ENCODE data around the gene TBC1D5.

Gene TBC1D5

DNA sequence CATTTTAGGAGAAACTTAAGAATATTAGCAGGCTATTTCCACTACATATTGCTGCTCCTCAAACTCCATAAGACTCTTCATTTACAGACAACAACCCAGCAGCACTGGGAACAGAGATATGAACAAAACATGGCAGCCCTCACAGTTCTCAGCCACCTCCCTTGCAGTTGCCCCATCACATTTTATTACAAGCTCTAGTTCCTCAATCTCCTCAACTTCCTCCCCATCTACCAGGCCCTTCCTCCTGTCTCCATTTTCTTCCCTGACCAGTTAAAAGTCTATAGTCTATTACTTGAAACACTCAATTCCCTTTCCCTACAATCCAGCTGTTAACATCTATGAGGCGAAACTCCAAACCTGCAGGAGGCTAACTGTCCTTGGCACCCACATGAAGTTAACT, 412.5 kb downstream of the TBC1D5 start:
- H3K9me3 Mint-ChIP-seq: no peaks in the 10 kb centered on the region
- peaks cover 20% of the 10 kb centered on the region for H3K36me3 Mint-ChIP-seq
- no peak for ATAC-seq
- H3K4me3 Mint-ChIP-seq: no peak overlapping the region
- no peaks in the 10 kb centered on the region for H3K4me1 Mint-ChIP-seq
- no peaks in the 10 kb centered on the region for H3K27me3 Mint-ChIP-seq
- H3K27ac Mint-ChIP-seq: no peak overlapping the region

- Mint-ChIP-seq H3K27ac (no peak overlapping the region), H3K27me3 (no peaks in the 10 kb centered on the region), H3K9me3 (no peaks in the 10 kb centered on the region), H3K36me3 (peaks cover 34% of the 10 kb centered on the region), H3K4me1 (peaks cover 4% of the 10 kb centered on the region), H3K4me3 (no peak overlapping the region)
- no peak for ATAC-seq
Measured at GRCh38 chr3:17322106-17322793, 420.2 kb downstream of the TBC1D5 start.

DNA sequence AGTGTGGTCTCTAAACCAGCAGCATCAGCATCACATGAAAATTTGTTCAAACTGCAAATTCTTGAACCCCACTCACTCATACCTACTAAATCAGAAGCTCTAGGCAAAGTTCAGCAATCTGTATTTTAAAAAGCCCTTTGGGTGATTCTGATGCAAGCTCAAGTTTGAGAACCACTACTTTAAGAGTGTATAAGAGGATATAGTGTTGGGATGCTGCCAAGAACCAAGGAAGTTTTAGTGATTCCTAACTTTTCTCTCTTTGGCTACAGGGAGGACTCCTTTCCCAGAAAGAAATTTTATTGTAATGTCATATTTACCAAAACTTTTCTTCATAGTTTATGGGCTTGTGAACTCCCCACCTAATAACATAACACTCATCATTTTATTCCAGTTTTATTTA, 422.2 kb downstream of the TBC1D5 start:
- no peak overlapping the region for H3K4me3 Mint-ChIP-seq
- H3K9me3 Mint-ChIP-seq: no peaks in the 10 kb centered on the region
- peaks cover 4% of the 10 kb centered on the region for H3K4me1 Mint-ChIP-seq
- H3K27ac Mint-ChIP-seq: no peak overlapping the region
- no peak for ATAC-seq
- no peaks in the 10 kb centered on the region for H3K27me3 Mint-ChIP-seq
- H3K36me3 Mint-ChIP-seq: peaks cover 34% of the 10 kb centered on the region

DNA sequence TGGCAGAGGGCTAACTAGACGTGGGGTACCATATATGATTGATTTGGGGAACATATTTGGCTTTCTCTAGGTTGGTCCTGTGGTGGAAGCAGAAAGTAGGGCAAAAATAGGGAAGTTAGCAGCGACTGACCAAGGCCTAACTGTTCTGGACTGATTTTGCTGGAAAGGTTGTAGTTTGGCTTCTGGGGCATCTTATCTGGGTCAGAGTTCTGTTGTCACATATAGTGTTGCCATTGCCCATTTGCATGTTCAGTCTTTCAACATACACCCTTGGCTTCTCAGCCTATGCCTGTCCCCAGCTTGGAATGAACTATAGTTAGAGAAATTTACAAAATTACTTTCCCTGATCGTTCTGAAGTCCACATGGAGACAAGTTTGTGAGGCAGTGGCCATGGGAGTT, 426.5 kb downstream of the TBC1D5 start:
- no peak overlapping the region for H3K27ac Mint-ChIP-seq
- ATAC-seq: no peak
- no peaks in the 10 kb centered on the region for H3K9me3 Mint-ChIP-seq
- H3K4me3 Mint-ChIP-seq: no peak overlapping the region
- H3K36me3 Mint-ChIP-seq: peaks cover 36% of the 10 kb centered on the region
- H3K27me3 Mint-ChIP-seq: no peaks in the 10 kb centered on the region
- no peaks in the 10 kb centered on the region for H3K4me1 Mint-ChIP-seq

DNA sequence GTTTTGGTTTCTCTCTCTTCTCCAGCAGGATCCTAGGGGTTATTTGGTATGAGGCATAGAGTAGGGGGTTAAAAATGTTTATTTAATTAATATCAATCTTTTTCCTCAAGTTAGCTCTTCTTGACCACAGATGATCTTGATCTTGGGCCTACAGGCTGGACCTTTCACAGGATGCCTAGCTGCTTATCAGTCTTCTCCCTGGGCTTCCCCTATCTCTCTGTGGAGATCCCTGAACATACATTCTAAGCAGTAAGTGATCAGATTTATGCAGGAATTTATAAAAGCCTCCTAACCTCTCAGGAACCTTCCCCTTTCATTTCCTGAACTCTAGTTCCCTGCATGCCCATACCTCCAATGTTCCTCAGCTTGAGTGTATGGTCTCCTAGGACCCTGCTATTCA, 428.3 kb downstream of the TBC1D5 start:
- Mint-ChIP-seq H3K4me1 (no peaks in the 10 kb centered on the region), H3K4me3 (no peak overlapping the region), H3K27ac (no peak overlapping the region), H3K27me3 (no peaks in the 10 kb centered on the region), H3K9me3 (no peaks in the 10 kb centered on the region), H3K36me3 (peaks cover 25% of the 10 kb centered on the region)
- no peak for ATAC-seq

- Mint-ChIP-seq H3K27ac (no peak overlapping the region), H3K4me3 (no peak overlapping the region), H3K36me3 (peaks cover 21% of the 10 kb centered on the region), H3K9me3 (no peaks in the 10 kb centered on the region), H3K27me3 (no peaks in the 10 kb centered on the region), H3K4me1 (no peaks in the 10 kb centered on the region)
- ATAC-seq: no peak
Measured at GRCh38 chr3:17313746-17314145, 428.7 kb downstream of the TBC1D5 start.

- Mint-ChIP-seq H3K4me3 (no peak overlapping the region), H3K9me3 (no peaks in the 10 kb centered on the region), H3K4me1 (no peaks in the 10 kb centered on the region), H3K27ac (no peak overlapping the region), H3K36me3 (peaks cover 15% of the 10 kb centered on the region), H3K27me3 (no peaks in the 10 kb centered on the region)
- no peak for ATAC-seq
Measured at GRCh38 chr3:17310983-17311382, 431.4 kb downstream of the TBC1D5 start.

DNA sequence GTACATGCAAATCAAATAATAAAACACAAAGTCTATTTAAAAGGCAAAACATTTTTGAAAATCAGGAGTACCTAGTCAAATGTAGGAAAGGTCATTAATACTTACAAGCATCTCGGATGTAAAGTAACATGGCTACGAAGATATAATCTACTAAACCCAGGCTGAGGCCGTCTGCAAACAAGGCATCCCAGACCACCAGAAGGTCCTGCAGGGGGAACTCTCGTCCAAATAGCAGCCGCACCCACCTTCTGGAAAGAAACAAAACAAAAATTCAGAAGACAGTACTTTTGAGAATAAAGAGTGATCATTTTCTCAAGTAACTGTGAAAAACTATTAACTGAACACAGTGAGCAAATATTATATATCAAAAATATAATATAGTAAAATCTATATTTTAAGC, 434.5 kb downstream of the TBC1D5 start:
- Mint-ChIP-seq H3K9me3 (no peaks in the 10 kb centered on the region), H3K4me1 (no peaks in the 10 kb centered on the region), H3K4me3 (no peak overlapping the region), H3K27ac (no peak overlapping the region), H3K27me3 (no peaks in the 10 kb centered on the region), H3K36me3 (peaks cover 17% of the 10 kb centered on the region)
- ATAC-seq: no peak

DNA sequence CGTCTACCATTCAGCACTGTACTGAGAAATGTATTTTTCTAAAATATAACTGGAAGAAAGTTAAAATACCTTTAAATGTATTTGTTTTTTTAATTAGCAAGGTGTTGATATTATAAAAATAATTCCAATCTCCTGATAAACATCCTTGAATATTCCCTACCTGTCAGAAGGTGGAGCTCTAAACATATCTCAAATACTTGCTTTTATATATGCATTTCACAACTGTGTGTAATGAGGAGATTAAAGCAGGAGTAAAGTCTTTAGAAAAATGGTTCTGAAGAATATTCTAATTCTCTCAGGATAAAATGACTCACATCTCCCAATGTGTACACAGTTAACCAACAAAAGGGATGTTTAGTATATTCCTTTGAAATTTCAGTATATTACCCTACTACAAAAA, 434.9 kb downstream of the TBC1D5 start:
- H3K27ac Mint-ChIP-seq: no peak overlapping the region
- H3K9me3 Mint-ChIP-seq: no peaks in the 10 kb centered on the region
- H3K27me3 Mint-ChIP-seq: no peaks in the 10 kb centered on the region
- H3K4me3 Mint-ChIP-seq: no peak overlapping the region
- peaks cover 17% of the 10 kb centered on the region for H3K36me3 Mint-ChIP-seq
- ATAC-seq: no peak
- H3K4me1 Mint-ChIP-seq: no peaks in the 10 kb centered on the region

DNA sequence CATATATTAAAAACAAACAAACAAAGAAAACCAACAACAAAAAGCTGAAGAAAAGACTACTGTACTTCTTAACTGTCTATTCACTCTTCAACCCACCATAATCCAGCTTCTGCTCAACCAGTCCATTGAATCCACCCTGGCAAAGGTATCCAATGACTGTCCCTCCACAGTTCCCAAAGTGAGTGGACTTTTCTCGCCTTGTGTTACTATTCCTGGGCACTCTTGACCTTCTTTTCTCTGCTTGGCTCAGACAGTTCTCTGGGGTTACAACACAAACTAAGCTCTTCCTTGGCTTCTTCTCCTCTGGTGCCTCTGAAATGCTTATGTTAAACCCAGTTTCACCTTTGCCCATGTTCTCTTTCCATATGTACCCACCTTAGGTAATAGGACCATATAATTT, 437.5 kb downstream of the TBC1D5 start:
- ATAC-seq: no peak
- H3K27me3 Mint-ChIP-seq: no peaks in the 10 kb centered on the region
- no peak overlapping the region for H3K4me3 Mint-ChIP-seq
- H3K9me3 Mint-ChIP-seq: no peaks in the 10 kb centered on the region
- no peaks in the 10 kb centered on the region for H3K4me1 Mint-ChIP-seq
- peaks cover 22% of the 10 kb centered on the region for H3K36me3 Mint-ChIP-seq
- H3K27ac Mint-ChIP-seq: no peak overlapping the region

- Mint-ChIP-seq H3K36me3 (peaks cover 29% of the 10 kb centered on the region), H3K27me3 (no peaks in the 10 kb centered on the region), H3K4me1 (no peaks in the 10 kb centered on the region), H3K27ac (no peak overlapping the region), H3K9me3 (no peaks in the 10 kb centered on the region), H3K4me3 (no peak overlapping the region)
- ATAC-seq: no peak
Measured at GRCh38 chr3:17302774-17303173, 439.7 kb downstream of the TBC1D5 start.

GRCh38 chr3:17302170-17302569, 440.3 kb downstream of the TBC1D5 start:
- H3K4me3 Mint-ChIP-seq: no peak overlapping the region
- H3K36me3 Mint-ChIP-seq: peaks cover 29% of the 10 kb centered on the region
- no peak for ATAC-seq
- H3K9me3 Mint-ChIP-seq: no peaks in the 10 kb centered on the region
- H3K27ac Mint-ChIP-seq: no peak overlapping the region
- H3K4me1 Mint-ChIP-seq: no peaks in the 10 kb centered on the region
- no peaks in the 10 kb centered on the region for H3K27me3 Mint-ChIP-seq

- Mint-ChIP-seq H3K4me1 (no peaks in the 10 kb centered on the region), H3K4me3 (no peak overlapping the region), H3K9me3 (no peaks in the 10 kb centered on the region), H3K27ac (no peak overlapping the region), H3K36me3 (peaks cover 29% of the 10 kb centered on the region), H3K27me3 (no peaks in the 10 kb centered on the region)
- ATAC-seq: no peak
Measured at GRCh38 chr3:17301271-17301670, 441.2 kb downstream of the TBC1D5 start.

DNA sequence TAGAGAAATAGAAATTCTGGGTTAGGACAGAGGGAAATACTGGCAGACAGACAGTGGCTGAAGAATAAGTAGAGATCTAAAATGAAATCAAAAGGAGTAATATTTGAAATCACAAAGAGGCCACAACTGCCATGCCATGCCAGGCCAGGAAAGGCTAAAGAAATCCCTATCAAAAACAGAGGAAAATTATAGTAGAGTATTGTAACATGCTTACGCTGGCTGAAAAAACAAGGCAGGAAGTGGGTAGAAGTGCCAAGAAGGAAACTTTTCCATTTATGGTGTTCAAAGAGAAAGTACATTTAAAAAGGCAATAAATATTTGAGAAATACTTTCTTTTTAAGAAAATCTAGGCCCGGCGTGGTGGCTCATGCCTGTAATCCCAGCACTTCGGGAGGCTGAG, 442.0 kb downstream of the TBC1D5 start:
- ATAC-seq: no peak
- Mint-ChIP-seq H3K4me3 (no peak overlapping the region), H3K36me3 (peaks cover 27% of the 10 kb centered on the region), H3K4me1 (no peaks in the 10 kb centered on the region), H3K27me3 (no peaks in the 10 kb centered on the region), H3K9me3 (no peaks in the 10 kb centered on the region), H3K27ac (no peak overlapping the region)

GRCh38 chr3:17298038-17298437, 444.4 kb downstream of the TBC1D5 start:
- H3K4me3 Mint-ChIP-seq: no peak overlapping the region
- no peak for ATAC-seq
- no peaks in the 10 kb centered on the region for H3K4me1 Mint-ChIP-seq
- H3K36me3 Mint-ChIP-seq: peaks cover 17% of the 10 kb centered on the region
- no peaks in the 10 kb centered on the region for H3K9me3 Mint-ChIP-seq
- no peak overlapping the region for H3K27ac Mint-ChIP-seq
- H3K27me3 Mint-ChIP-seq: no peaks in the 10 kb centered on the region

DNA sequence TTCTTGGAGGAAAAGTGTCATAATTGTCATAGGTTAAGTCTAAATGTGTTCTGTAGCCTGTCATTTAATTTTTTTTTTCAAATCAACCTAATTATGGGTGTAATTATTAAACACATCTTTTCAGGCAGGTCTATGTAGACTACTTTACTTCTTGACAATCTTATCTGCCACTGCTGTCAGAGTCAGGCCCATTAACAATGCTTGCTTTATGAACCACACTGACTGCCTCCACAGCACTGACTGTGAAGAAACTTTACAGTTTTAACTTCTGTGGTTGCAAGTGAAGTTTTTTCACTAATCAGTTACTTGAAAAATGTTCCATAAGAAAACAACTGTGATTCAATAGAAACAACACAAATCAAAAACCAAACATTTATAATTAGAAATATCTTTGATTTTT, 449.9 kb downstream of the TBC1D5 start:
- H3K9me3 Mint-ChIP-seq: no peaks in the 10 kb centered on the region
- H3K27ac Mint-ChIP-seq: no peak overlapping the region
- no peaks in the 10 kb centered on the region for H3K4me1 Mint-ChIP-seq
- ATAC-seq: no peak
- no peaks in the 10 kb centered on the region for H3K27me3 Mint-ChIP-seq
- no peak overlapping the region for H3K4me3 Mint-ChIP-seq
- H3K36me3 Mint-ChIP-seq: peaks cover 36% of the 10 kb centered on the region

DNA sequence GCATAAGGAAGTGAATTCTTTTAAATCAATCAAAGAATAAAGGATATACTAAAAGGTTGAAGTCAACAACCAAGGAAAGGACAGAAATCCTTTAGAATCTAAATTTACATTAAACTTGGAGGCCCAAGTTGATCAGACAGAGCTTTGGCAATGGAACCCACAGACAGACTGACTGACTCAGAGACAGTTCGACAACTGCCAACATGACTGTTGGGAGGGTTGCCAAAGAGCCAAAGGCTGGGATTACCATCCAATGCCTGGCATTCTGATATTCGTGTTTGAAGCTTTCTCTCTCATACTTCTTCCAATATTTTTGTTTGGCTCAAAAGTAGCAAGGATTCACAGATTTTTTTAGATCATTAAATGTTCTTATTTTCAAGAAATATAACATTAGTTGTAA, 451.5 kb downstream of the TBC1D5 start:
- Mint-ChIP-seq H3K4me3 (no peak overlapping the region), H3K27me3 (no peaks in the 10 kb centered on the region), H3K27ac (no peak overlapping the region), H3K9me3 (no peaks in the 10 kb centered on the region), H3K4me1 (no peaks in the 10 kb centered on the region), H3K36me3 (peaks cover 36% of the 10 kb centered on the region)
- no peak for ATAC-seq

Measured in stimulated activated memory B cell treated with anti-CD40 and anti-IgM and Interleukin-4, amounts not matched to agents 10 μg/mL and 1 μg/mL and 100 μg/mL, for 72 hours (primary cell).